ENCODE data around the gene ZNF496. TPM values are rescaled to one million over a fixed set of nuclear protein-coding genes. Genes with fewer than 3 reads are reported as not detected.

The ZNF496 gene
- total and polyA plus RNA-seq, 9 of the 15 experiments (the other 6 are each of a cell fraction or from before 2014, with no cell fraction given) = 4.3 to 54.0 (median 31.3) TPM

- TF ChIP-seq ZBTB8A (IDR thresholded peaks at IDR 0.05; ENCODE audit: partially characterized antibody) = no peak
- no peak for TF ChIP-seq GTF2E2 (tag; IDR thresholded peaks at IDR 0.05)
- TF ChIP-seq ZNF507 (tag; conservative IDR thresholded peaks at IDR 0.05) = no peak
- TF ChIP-seq ZNF197 (CRISPR knock-in tag; IDR thresholded peaks at IDR 0.05; ENCODE audit: low read depth) = no peak
- no peak for TF ChIP-seq FUS (optimal IDR thresholded peaks at IDR 0.05; ENCODE audit: low read depth, low read length)
- TF ChIP-seq, protein P1, sequence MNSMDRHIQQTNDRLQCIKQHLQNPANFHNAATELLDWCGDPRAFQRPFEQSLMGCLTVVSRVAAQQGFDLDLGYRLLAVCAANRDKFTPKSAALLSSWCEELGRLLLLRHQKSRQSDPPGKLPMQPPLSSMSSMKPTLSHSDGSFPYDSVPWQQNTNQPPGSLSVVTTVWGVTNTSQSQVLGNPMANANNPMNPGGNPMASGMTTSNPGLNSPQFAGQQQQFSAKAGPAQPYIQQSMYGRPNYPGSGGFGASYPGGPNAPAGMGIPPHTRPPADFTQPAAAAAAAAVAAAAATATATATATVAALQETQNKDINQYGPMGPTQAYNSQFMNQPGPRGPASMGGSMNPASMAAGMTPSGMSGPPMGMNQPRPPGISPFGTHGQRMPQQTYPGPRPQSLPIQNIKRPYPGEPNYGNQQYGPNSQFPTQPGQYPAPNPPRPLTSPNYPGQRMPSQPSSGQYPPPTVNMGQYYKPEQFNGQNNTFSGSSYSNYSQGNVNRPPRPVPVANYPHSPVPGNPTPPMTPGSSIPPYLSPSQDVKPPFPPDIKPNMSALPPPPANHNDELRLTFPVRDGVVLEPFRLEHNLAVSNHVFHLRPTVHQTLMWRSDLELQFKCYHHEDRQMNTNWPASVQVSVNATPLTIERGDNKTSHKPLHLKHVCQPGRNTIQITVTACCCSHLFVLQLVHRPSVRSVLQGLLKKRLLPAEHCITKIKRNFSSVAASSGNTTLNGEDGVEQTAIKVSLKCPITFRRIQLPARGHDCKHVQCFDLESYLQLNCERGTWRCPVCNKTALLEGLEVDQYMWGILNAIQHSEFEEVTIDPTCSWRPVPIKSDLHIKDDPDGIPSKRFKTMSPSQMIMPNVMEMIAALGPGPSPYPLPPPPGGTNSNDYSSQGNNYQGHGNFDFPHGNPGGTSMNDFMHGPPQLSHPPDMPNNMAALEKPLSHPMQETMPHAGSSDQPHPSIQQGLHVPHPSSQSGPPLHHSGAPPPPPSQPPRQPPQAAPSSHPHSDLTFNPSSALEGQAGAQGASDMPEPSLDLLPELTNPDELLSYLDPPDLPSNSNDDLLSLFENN (IDR thresholded peaks at IDR 0.05; ENCODE audit: low read depth in 2 of 2, low read length in 2 of 2) = no peak
- no peak for TF ChIP-seq PRDM10 (IDR thresholded peaks at IDR 0.05; ENCODE audit: partially characterized antibody)
- TF ChIP-seq ZNF778 (CRISPR knock-in tag; IDR thresholded peaks at IDR 0.05) = no peak
- no peak for TF ChIP-seq PCBP1 (IDR thresholded peaks at IDR 0.05; ENCODE audit: low read depth, low read length, poor library complexity, severe bottlenecking)
- TF ChIP-seq MEF2A (IDR thresholded peaks at IDR 0.05; ENCODE audit: control insufficient read depth, low read depth, low read length) = no peak
- TF ChIP-seq CBX3 (IDR thresholded peaks at IDR 0.05; ENCODE audit: borderline replicate concordance in 1 of 2, low read length in 2 of 2) = no peak
- TF ChIP-seq PTBP1 (IDR thresholded peaks at IDR 0.05; ENCODE audit: low read depth, low read length) = no peak
- no peak for TF ChIP-seq TRIM24 (IDR thresholded peaks at IDR 0.05)
- TF ChIP-seq, protein P2, sequence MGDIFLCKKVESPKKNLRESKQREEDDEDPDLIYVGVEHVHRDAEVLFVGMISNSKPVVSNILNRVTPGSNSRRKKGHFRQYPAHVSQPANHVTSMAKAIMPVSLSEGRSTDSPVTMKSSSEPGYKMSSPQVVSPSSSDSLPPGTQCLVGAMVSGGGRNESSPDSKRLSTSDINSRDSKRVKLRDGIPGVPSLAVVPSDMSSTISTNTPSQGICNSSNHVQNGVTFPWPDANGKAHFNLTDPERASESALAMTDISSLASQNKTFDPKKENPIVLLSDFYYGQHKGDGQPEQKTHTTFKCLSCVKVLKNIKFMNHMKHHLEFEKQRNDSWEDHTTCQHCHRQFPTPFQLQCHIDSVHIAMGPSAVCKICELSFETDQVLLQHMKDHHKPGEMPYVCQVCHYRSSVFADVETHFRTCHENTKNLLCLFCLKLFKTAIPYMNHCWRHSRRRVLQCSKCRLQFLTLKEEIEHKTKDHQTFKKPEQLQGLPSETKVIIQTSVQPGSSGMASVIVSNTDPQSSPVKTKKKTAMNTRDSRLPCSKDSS (IDR thresholded peaks at IDR 0.05; ENCODE audit: low read depth, partially characterized antibody) = no peak
- TF ChIP-seq ARNT (IDR thresholded peaks at IDR 0.05) = no peak
- no peak for TF ChIP-seq USF2 (CRISPR knock-in tag; IDR thresholded peaks at IDR 0.05)
- TF ChIP-seq, protein P3, sequence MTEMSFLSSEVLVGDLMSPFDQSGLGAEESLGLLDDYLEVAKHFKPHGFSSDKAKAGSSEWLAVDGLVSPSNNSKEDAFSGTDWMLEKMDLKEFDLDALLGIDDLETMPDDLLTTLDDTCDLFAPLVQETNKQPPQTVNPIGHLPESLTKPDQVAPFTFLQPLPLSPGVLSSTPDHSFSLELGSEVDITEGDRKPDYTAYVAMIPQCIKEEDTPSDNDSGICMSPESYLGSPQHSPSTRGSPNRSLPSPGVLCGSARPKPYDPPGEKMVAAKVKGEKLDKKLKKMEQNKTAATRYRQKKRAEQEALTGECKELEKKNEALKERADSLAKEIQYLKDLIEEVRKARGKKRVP (CRISPR knock-in tag; IDR thresholded peaks at IDR 0.05) = no peak
- TF ChIP-seq ZNF316 (IDR thresholded peaks at IDR 0.05) = no peak
- no peak for TF ChIP-seq CAMTA2 (CRISPR knock-in tag; conservative IDR thresholded peaks at IDR 0.05)
Measured at GRCh38 chr1:247371801-247372259, 40.2 kb upstream of the ZNF496 start (continued).
